ENCODE measurements around the gene DOK7. TPM values are rescaled to one million over a fixed set of nuclear protein-coding genes. Genes with fewer than 3 reads are reported as not detected.

Gene DOK7, protein sequence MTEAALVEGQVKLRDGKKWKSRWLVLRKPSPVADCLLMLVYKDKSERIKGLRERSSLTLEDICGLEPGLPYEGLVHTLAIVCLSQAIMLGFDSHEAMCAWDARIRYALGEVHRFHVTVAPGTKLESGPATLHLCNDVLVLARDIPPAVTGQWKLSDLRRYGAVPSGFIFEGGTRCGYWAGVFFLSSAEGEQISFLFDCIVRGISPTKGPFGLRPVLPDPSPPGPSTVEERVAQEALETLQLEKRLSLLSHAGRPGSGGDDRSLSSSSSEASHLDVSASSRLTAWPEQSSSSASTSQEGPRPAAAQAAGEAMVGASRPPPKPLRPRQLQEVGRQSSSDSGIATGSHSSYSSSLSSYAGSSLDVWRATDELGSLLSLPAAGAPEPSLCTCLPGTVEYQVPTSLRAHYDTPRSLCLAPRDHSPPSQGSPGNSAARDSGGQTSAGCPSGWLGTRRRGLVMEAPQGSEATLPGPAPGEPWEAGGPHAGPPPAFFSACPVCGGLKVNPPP
- 1 to 10 TPM; 2.6 to 4.7 (median 2.8) TPM for polyA plus RNA-seq (ENCODE audit: insufficient read length in 3 of 3)
- long read RNA-seq, donor 1 = 0 reads
- long read RNA-seq, donor 2 = 0 reads
- long read RNA-seq, donor 3, partial matches to known transcripts = 0 of 1 reads
- long read RNA-seq, donor 3, other reads (novel, unspliced or antisense) = 0 of 1 reads
- long read RNA-seq, donor 4, partial matches to known transcripts = 0 of 2 reads
- long read RNA-seq, donor 4, other reads (novel, unspliced or antisense) = 0 of 2 reads
- long read RNA-seq, donor 5, partial matches to known transcripts = 0 of 1 reads
- long read RNA-seq, donor 5, other reads (novel, unspliced or antisense) = 0 of 1 reads
- long read RNA-seq, donor 6, partial matches to known transcripts = 0 of 1 reads
- long read RNA-seq, donor 6, other reads (novel, unspliced or antisense) = 0 of 1 reads
- long read RNA-seq, donor 7, partial matches to known transcripts = 203 of 204 reads
- long read RNA-seq, donor 7, other reads (novel, unspliced or antisense) = 0 of 204 reads
- long read RNA-seq, donor 8 = 0 reads
- long read RNA-seq, donor 9, partial matches to known transcripts = 0 of 2 reads
- long read RNA-seq, donor 9, other reads (novel, unspliced or antisense) = 0 of 2 reads
- long read RNA-seq, donor 10 = 0 reads
- long read RNA-seq, donor 11 = 0 reads
- long read RNA-seq, donor 12, partial matches to known transcripts = 0 of 1 reads
- long read RNA-seq, donor 12, other reads (novel, unspliced or antisense) = 0 of 1 reads
- long read RNA-seq, donor 13 = 0 reads
- long read RNA-seq, donor 14 = 0 reads
- long read RNA-seq, donor 15, partial matches to known transcripts = 0 of 1 reads
- long read RNA-seq, donor 15, other reads (novel, unspliced or antisense) = 0 of 1 reads
- long read RNA-seq, donor 16 = 0 reads

DNA sequence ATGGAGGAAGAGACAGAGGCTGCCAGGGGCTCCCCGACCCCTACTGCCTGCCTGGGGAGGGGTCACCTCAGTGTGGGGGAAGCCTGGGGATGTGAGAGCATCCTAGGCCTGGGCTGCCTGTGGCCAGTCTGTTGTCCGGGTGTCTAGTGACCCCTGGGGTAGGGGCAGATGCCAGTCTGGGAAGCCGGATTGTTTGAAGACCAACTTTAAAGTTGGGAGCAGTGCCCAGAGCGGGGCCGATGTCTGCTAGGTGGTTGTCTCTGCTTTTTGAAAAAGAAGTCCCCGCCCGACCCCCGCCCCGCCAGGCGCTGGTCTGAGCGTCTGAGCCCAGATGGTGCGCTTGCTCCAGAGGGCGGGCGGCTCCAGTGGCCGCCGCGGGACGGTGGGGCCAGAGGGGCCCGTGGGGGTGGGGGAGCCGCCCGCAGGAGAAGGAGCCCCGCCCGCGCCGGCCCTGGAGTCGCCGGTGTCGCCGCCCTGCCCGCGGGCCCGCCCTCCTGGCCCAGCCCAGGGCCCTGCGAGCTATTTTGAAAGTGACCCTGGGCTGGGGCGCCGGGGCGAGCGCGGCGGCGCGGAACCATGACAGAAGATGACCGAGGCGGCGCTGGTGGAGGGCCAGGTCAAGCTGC, at the start of gene DOK7:
Gene DOK7 (plus strand): TSS at position 517 of the 626 bp plus-strand sequence. CDS start 70 bp downstream, at position 587.
- no peak for DNase-seq

DNA sequence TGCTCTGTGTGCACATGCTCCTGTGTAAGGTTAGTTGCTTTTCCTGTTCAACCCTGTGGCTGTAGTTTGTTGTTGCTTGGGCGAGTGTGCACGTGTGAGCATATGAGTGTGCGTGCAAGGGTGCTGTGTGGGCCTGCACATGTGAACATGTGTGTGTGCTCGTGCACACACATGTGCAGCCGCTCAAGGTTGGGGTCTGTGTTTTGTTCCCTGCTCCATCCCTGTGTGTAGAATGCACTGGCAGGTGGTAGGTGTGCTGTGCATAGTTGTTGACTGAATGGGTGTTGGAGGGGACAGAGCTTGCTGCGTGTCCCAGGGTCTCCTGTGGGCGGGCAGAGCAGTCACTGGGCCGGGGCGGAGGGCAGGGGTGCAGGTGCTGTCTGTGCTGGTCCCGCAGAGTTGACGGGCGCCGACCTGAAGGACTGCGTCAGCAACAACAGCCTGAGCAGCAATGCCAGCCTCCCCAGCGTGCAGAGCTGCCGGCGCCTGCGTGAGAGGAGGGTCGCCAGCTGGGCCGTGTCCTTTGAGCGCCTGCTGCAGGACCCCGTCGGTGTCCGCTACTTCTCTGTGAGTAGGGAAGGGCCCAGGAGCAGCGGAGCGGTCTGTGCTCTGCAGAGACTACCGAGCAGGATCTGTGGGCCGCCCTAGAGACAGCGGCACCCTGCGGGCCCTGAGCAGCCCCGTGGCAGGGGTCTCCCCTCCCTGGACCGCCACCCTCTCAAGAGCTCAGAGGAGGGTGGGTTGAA, 49.3 kb upstream of the DOK7 start:
- no peak for DNase-seq

DNA sequence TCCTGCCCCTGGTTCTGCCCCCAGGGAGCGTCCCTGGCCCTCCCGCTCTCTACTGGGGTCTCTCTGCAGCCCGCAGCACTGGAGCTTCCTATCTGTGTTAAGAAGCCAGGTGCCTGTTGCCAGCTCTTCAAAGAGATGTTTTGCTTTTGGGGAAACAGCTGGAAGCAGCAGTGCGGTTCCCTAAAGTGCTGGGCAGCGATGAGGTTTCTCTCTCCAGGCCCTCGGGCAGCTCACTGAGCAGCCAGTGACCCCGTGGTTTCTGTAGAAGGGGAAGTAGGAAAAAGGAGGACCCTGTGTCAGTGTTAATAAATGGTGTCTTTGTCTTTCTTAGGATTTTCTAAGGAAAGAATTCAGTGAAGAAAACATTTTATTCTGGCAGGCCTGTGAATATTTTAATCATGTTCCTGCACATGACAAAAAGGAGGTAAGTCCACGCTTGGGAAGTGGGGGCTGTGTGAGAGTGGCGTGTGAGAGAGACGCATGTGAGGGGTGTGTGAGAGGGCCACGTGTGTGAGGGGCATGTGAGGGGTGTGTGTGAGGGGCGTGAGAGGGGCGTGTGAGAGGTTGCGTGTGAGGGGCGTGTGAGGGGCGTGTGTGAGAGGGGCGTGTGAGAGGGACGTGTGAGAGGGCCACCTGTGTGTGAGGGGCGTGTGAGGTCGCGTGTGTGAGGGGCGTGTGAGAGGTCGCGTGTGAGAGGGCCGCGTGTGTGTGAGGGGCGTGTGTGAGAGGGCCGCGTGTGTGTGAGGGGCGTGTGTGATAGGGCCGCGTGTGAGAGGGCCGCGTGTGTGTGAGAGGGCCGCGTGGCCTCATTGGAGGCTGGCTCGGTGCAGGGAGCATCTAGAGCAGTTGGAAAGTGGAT, 48.5 kb upstream of the DOK7 start:
- no peak for DNase-seq

DNA sequence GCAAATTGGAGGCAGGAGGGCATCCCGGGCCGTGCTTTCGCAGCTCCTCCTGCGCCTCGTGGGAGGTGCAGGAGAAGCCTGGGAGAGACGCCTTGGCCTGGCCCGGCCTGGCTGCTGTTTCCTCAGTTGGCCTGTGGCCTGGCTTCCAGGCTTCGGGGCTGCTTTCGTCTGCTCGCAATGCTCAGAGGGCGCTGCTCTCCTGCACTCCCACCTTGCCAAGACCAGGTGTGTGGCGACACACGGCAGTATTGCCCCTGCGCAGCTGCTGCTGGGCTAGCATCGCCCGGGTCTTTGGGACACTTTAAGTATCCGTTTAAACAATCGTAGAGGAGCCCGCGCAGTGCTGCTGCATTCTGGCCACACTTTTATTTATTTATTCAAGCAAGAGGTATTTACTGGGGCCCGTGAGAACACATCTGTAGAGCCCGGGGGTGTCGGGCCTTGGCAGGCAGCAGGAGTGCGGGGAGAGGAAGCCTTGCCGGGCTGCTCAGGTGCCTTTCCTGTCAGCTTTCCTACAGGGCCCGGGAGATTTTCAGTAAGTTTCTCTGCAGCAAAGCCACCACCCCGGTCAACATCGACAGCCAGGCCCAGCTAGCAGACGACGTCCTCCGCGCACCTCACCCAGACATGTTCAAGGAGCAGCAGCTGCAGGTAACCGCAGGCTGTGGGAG, 47.5 kb upstream of the DOK7 start:
- no peak for DNase-seq

DNA sequence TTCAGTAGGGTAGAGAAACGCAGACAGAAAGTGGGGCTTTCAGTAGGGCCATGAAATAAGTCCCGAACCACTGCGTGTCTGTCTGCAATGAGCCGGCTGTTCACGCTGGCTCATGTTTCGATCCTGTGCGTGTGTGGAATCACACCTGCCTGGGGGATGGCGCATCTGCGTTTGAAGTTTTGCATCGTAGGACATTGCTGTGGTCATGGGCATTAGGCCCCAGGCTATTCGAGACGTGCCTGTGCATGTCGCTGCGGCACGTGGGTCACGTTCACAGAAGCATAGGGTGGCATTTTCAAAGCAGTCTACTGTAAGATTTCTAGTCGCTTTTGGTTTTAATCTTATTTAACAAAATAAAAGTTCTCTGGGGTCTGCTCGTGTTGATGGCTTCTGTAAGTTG, 46.8 kb upstream of the DOK7 start:
- no peak for DNase-seq

DNA sequence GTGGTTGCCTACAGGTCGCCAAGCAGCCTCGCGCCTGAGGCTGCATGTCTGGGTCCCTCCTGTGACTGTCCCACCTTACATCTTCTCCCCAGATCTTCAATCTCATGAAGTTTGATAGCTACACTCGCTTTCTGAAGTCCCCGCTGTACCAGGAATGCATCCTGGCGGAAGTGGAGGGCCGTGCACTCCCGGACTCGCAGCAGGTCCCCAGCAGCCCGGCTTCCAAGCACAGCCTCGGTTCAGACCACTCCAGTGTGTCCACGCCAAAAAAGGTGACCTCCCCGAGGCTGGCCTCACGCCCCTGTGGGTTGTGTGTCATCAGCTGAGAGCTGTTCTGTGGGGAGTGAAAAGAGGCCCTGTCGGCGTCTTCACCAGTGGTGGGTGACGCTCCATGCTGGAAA, 46.3 kb upstream of the DOK7 start:
- DNase-seq = no peak

DNA sequence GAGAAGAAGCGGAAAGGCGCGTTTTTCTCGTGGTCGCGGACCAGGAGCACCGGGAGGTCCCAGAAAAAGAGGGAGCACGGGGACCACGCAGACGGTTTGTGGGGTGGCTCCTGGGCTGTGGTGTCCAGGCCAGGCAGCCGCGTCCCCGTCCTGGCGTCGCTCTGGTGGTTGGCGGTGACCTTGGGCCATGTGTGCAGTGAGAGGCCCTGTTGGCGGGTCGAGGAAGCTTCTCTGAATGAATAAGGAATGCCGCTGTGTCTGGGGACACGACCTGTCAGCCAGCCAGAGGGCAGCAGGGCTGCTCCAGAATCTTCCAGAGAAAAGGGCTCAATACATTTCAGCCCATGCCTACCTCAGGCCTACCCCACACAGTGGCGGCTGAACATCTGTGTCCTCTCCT, 45.7 kb upstream of the DOK7 start:
- DNase-seq = no peak

DNA sequence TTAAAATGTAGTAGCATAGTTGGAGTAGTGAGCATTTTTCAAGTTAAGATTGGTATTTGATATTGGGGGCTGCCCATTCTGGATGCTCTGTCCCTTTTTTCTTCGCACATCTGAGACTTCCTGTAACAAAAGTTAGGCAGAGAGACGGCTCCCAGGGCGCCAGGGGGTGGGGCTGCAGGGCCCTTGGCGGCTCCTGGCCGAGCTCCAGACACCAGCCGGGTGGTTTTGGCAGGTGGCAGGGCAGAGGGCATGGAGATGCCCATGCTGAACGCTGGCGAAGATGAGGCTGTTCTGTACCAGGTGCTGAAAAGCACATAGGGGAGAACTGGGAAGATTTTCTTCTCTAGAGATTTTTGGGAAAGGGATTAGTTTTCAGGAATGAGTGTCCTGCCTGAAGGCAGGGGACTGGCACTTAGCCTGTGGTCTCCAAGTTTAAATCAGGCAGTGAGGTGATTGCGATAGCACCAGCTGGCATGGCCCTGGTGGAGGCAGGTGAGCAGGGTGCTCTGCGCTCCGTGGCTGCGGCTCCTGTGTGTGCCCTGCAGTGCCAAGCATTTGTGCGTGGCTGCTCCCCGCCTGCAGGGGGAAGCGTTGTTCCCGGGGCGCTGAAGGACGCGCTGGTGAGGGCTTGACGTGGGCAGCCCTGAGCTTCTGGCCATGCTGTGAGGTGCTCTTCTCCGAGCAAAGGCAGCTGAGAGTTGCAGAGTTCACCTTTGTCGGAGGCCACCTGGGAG, 44.9 kb upstream of the DOK7 start:
- DNase-seq = no peak

DNA sequence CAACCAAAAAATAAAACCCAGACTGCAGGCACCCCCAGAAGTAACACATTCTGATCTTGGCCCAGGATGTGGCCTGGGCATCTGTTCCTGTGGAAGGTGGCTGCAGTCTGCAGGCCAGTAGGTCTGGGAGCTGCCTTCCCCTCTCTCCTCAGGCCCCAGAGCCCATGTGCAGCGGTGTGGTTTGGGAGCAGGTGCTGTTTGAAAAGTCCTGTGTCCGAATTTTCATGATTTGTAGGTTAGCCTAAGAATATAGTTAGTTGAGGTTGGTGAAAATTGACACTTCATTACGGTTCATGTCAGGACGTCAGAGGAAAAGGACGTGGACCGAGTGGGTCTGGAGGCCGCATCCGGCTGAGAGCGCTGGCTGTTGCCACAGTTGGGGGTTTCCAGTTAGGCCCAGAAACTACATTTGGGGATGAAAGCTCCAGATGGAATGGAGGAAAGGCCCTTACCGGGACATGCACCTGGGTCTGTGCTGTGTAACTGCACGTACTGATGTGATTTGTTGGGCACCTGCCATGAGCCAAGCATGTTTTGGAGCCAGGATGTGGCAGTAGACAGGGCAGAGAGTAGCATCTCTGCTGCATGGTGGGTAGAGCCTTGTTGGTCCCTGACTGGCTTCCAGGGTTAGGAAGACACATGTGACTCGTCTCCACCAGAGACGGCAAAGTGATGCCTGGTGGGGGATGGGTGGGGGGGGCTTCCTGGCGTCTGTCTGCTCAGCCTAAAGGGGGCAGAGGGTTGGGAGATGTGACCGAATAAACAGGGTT, 43.1 kb upstream of the DOK7 start:
- DNase-seq = no peak

DNA sequence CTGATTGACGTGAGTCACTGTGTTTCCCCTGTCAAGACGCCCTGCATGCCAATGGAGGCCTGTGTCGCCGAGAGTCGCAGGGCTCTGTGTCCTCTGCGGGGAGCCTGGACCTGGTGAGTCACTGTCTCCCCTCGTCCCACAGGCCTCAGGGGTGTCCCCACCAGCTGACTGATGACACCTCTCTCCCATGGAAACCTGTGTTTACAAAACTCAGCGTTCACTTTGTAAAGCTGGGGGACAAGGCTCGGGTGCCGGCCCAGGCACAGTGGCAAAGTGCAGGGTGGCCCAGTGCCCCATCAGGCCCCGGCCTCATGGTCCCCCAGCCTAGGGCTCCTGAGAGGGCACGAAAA, 42.5 kb upstream of the DOK7 start:
- no peak for DNase-seq

DNA sequence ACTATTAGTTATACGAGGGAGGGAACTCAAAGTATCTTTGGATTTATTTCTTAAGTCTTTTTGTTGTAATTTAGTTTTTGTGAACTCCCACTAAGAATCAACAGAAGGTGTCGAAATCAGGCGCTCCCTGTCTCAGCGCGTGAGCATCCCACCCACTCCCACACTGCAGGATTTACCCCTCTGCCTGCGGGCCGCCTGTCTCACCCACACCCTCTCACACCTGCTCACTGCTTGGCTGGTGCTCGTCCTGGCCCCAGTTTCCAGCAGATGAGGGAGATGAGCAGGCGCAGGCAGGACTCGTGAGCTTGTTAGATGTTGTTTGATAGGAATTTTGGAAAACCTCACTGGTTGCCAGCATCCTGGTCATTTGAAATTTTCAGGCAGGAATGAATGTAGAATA, 42.1 kb upstream of the DOK7 start:
- no peak for DNase-seq

DNA sequence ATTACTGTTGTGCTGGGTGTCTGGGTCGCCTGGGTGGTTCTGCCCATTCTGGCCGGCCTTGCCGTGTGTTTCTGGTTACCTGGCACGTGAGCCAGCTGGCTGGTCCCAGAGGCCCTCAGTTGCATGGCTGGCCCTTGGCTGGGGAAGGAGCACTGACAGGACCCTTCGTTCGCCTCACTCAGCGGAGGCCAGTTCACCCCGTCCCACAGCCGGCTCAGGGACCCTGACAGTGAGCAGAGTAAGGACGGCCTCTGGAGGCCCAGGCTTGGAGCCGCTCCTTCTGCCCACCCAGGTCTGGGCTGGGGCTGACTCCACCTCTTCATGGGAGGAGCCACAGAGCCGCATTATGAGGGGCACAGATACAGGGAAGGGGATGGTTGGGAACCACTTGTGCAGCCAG, 41.6 kb upstream of the DOK7 start:
- DNase-seq = no peak

DNA sequence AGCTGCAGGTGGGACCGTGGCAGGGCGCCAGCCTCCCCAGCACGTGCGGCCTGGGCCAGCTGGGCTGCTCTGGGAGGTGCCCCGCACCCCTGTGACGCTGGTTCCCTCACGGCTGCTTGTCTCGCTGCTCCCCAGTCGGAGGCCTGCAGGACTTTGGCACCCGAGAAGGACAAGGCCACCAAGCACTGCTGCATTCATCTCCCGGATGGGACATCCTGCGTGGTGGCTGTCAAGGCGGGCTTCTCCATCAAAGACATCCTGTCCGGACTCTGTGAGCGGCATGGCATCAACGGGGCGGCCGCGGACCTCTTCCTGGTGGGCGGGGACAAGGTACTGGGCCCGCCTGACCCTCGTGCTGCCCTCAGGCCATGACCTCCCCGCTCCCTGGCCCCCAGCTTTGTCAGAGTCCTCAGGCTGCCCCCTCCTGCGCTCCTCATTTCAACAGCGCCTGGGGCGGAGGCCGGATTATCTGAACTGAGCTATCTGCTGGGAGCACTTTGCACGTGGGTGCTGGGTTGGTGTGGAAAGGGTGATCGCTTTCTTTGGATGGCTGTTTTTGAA, 40.8 kb upstream of the DOK7 start:
- no peak for DNase-seq

DNA sequence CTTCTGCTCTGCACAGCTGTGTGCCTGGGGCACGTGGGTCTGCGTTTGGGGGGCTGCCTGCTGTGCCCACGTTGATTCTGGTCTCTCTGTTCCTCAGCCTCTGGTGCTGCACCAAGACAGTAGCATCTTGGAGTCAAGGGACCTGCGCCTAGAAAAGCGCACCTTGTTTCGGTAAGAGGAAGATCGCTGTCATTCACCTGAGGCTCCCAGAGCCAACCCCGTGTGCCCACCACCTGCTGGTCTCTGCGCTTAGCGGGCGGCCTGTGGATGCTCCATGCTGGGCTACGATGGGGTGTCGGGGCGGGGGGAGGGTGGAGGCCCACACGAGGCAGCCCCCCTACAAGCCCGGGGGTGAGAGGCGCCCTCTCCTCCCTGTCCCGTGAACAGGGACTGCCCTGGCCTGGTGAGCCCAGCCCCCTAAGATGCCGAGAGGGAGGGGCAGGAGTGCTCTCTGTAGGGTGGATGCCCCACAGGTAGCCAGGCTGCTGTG, 40.3 kb upstream of the DOK7 start:
- DNase-seq = no peak

DNA sequence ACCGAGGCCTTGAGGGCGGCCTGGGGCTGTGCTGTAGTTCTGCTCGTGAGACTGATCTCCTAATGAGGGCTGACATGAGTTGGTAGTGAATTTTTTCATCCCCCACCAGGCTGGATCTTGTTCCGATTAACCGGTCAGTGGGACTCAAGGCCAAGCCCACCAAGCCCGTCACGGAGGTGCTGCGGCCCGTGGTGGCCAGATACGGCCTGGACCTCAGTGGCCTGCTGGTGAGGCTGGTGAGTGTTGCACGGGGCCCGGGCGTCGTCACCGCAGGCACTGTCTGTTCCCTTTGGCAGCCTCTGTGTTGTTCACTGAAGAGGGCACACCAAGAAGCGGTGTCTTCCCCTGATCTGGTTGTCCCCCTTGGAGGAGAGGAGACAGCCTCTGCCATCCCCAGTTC, 39.7 kb upstream of the DOK7 start:
- no peak for DNase-seq

DNA sequence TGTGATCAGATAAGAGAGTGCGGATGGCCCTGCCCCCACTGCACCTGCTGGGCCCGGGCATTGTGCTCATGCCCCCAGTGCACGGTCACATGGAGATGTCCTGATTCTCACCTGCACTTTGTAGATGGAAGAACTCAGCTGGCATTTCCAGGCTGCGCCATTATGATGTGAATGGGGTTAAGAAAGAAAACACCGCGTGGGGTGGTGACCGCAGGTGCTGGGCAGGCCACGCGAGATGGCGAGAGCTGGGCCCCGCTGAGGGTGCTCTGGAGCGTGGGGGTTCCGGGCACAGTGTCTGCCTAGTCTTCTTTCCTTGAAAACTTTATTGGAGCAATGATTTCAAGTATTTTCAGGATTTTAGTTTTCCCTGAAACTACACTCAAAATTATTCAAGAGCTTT, 39.2 kb upstream of the DOK7 start:
- no peak for DNase-seq

DNA sequence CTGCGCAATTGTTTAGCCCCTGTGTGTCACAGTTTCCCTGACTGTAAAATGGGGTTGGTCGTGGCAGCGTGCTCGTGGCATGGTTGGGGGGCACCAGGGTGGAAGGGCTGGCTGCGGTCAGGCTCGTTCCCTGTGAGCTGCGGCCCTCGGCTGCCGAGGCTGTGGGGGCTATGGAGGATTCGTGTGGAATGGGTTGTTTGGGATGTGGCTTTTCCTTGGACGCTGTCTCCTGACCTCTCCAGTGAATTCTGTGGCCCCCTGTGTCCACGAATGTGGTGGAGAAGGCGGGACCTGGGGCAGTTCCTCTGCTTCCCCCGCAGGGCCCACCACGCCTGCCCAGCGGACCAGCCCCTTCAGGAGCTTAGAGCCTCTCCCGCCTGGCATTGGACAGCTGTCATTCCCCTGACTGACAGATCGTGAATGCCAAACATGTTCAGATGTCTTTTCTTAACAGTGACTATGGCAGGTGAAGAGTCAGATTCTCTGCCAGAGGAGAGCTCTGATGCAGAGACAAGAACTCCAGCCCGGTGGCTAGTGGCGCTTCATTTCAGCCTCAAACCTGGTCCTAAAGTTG, 38.5 kb upstream of the DOK7 start:
- no peak for DNase-seq
